HepG2 (cell line): ENCODE measurements around the gene RNF150. TPM values are rescaled to one million over a fixed set of nuclear protein-coding genes. Genes with fewer than 3 reads are reported as not detected.

Experiments used
- ATAC-seq: fragments of 200-7000 bp; cut with Tn5 transposase; 3 replicates; pipeline ENCODE4 v1.9.1; 2020; ENCODE audit warnings: mild to moderate bottlenecking, moderate library complexity
- BruUV-seq: library from RNA; stranded (reverse); fragments of 400-500 nt; replicated peaks from 2 replicates; lab custom pipeline; 2021; lab: Mats Ljungman, UMichigan
- CTCF ChIA-PET: fragments of 300-600 bp; formaldehyde crosslinking; extraction: SDS; loops from one replicate; lab custom pipeline; 2021; ENCODE audit warnings: low total read pairs, inconsistent platforms, low intra/inter-chr PET ratio; lab: Yijun Ruan, JAX
- POLR2A ChIA-PET: fragments of 350-600 bp; sonication (Branson Sonifier 250); formaldehyde crosslinking; loops from one replicate; lab custom pipeline; 2020; ENCODE audit warnings: antibody characterized with exemption, inconsistent platforms; lab: Yijun Ruan, JAX
- DNase-seq: peaks from one replicate; pipeline ENCODE4 v3.0.0-alpha.2; 2015; ENCODE audit warnings: low spot score
- FAIRE-seq: peaks from 3 replicates; lab custom pipeline; 2011; peaks lifted over from hg19 to GRCh38; lab: Jason Lieb, UNC
- H2AFZ ChIP-seq: one replicate; pipeline ENCODE4 v1.6.1; 2011; ENCODE audit warnings: low read length, inconsistent platforms
- H3K27ac ChIP-seq: fragments of 300-600 bp; 3 replicates; pipeline ENCODE4 v1.8.0; 2011; ENCODE audit warnings: mixed run types, mild to moderate bottlenecking, mixed read lengths, low read length, inconsistent platforms; ENCODE audit not compliant: insufficient read depth; ENCODE audit errors: extremely low read length
- H3K27me3 ChIP-seq, 2 experiments: fragments of 200-600 bp in 1 of 2; 2 replicates in 1 of 2; 3 replicates in 1 of 2; pipeline versions ENCODE4 v1.6.0 to v1.8.0; 2011; ENCODE audit warnings: low read length in 2 of 2, mild to moderate bottlenecking in 2 of 2, moderate library complexity in 2 of 2, inconsistent platforms in 1 of 2; ENCODE audit not compliant: insufficient read depth in 2 of 2, control insufficient read depth in 1 of 2
- H3K36me3 ChIP-seq, 2 experiments: fragments of 200-600 bp in 1 of 2; replicated peaks in 1 of 2; 2 replicates in 1 of 2; 3 replicates in 1 of 2; pipeline versions ENCODE4 v1.5.1 to v1.8.0; 2011; ENCODE audit warnings: low read length in 2 of 2, inconsistent platforms in 1 of 2; ENCODE audit not compliant: insufficient read depth in 2 of 2, control insufficient read depth in 1 of 2
- H3K4me1 ChIP-seq: 2 replicates; pipeline ENCODE4 v1.5.1; 2012; ENCODE audit warnings: low read length, inconsistent platforms; ENCODE audit not compliant: insufficient read depth
- H3K4me2 ChIP-seq: 2 replicates; pipeline ENCODE4 v1.6.0; 2011; ENCODE audit warnings: low read depth, low read length, inconsistent platforms
- H3K4me3 ChIP-seq, 3 experiments: fragments of 200-600 bp in 1 of 3; sonication (generic), shearing (Covaris generic) in 1 of 3; replicated peaks in 1 of 3; 2 replicates each; pipeline ENCODE4 v1.5.1; 2011 to 2016; ENCODE audit warnings: low read length in 3 of 3, inconsistent platforms in 2 of 3, low read depth in 2 of 3, mild to moderate bottlenecking in 2 of 3, control low read depth in 1 of 3, mixed read lengths in 1 of 3; ENCODE audit not compliant: insufficient read depth in 1 of 3
- H3K79me2 ChIP-seq: one replicate; pipeline ENCODE4 v1.6.1; 2011; ENCODE audit warnings: low read length, inconsistent platforms; ENCODE audit not compliant: insufficient read depth
- H3K9ac ChIP-seq: 2 replicates; pipeline ENCODE4 v1.6.0; 2011; ENCODE audit warnings: mild to moderate bottlenecking, low read depth, low read length, inconsistent platforms; ENCODE audit not compliant: insufficient read depth
- H3K9me3 ChIP-seq: 2 replicates; pipeline ENCODE4 v1.5.1; 2012; ENCODE audit warnings: mild to moderate bottlenecking, low read length
- H4K20me1 ChIP-seq: 2 replicates; pipeline ENCODE4 v1.6.0; 2011; ENCODE audit warnings: inconsistent platforms, mild to moderate bottlenecking, low read length, moderate library complexity; ENCODE audit not compliant: insufficient read depth
- ARID2 ChIP-seq: sonication (generic); formaldehyde crosslinking; IDR thresholded peaks from 2 replicates; pipeline ENCODE4 v1.8.1; 2022; ENCODE audit warnings: mild to moderate bottlenecking, missing genetic modification reagents, borderline replicate concordance
- ARID4A ChIP-seq: sonication (generic); formaldehyde crosslinking; IDR thresholded peaks from 2 replicates; pipeline ENCODE4 v1.5.0; 2020; ENCODE audit warnings: mild to moderate bottlenecking, missing genetic modification reagents, borderline replicate concordance
- E2F1 ChIP-seq: sonication (generic); formaldehyde crosslinking; IDR thresholded peaks from 2 replicates; pipeline ENCODE4 v1.5.0; 2020; ENCODE audit warnings: missing genetic modification reagents
- PHF5A ChIP-seq: IDR thresholded peaks from one replicate; pipeline ENCODE4 v1.6.1; 2018; ENCODE audit warnings: low read depth, missing genetic modification reagents; ENCODE audit not compliant: unreplicated experiment
- THAP8 ChIP-seq: sonication (generic); formaldehyde crosslinking; IDR thresholded peaks from 2 replicates; pipeline ENCODE4 v1.5.1; 2020; ENCODE audit warnings: missing genetic modification reagents, mild to moderate bottlenecking, borderline replicate concordance
- ZIK1 ChIP-seq: sonication (generic); formaldehyde crosslinking; IDR thresholded peaks from 2 replicates; pipeline ENCODE4 v1.5.0; 2020; ENCODE audit warnings: mild to moderate bottlenecking, low read depth, missing genetic modification reagents, borderline replicate concordance
- ZNF383 ChIP-seq: sonication (generic); formaldehyde crosslinking; IDR thresholded peaks from 2 replicates; pipeline ENCODE4 v1.4.0; 2020; ENCODE audit warnings: missing genetic modification reagents, mild to moderate bottlenecking, borderline replicate concordance
- WGBS: methylation state at CpG from one replicate; pipeline ENCODE4 v1.1.6; 2017; ENCODE audit warnings: low lambda C conversion rate; 5-methylcytosine and 5-hydroxymethylcytosine counted together
- in situ Hi-C: cut with HindIII; loops from 2 replicates; pipeline ENCODE4 v1.10.0; 2017; ENCODE audit warnings: low pct_unique_long_range_greater_than_20kb; ENCODE audit not compliant: extremely low pct_ligation_motif_present
- intact Hi-C: fragments of 100-400 bp; cut with micrococcal nuclease; formaldehyde crosslinking; loops from one replicate; pipeline ENCODE4 v1.10.0; 2022; ENCODE audit not compliant: unreplicated experiment
- polyA plus RNA-seq, 8 experiments: library from polyadenylated mRNA; depleted of rRNA in 3 of 8; stranded (reverse) in 7 of 8; unstranded in 1 of 8; fragments of >200 nt; fragmentation: Illumina TruSeq in 4 of 8; extraction: Trizol in 4 of 8; gene quantifications; 2 replicates each; pipeline versions ENCODE4 v1.2.1 to v1.2.3, GENCODE V29; 2011 to 2016; ENCODE audit warnings: low read depth in 4 of 8, missing spikeins in 1 of 8, mixed read lengths in 1 of 8; ENCODE audit not compliant: insufficient read depth in 1 of 8
- total RNA-seq, 5 experiments: library from RNA; depleted of rRNA; stranded (reverse); fragments of >200 nt; fragmentation: Illumina TruSeq; extraction: Trizol; gene quantifications; 2 replicates each; pipeline ENCODE4 v1.2.3, GENCODE V29; 2016; ENCODE audit warnings: low read depth in 1 of 5
- TF ChIP-seq, protein P1 (sequence below): sonication (generic); formaldehyde crosslinking; IDR thresholded peaks from 2 replicates; pipeline ENCODE4 v1.4.0; 2020; ENCODE audit warnings: missing genetic modification reagents, mild to moderate bottlenecking, borderline replicate concordance
- TF ChIP-seq, protein P2 (sequence below): sonication (generic); formaldehyde crosslinking; conservative IDR thresholded peaks from 2 replicates; pipeline ENCODE4 v1.4.0; 2020; ENCODE audit warnings: missing genetic modification reagents
- TF ChIP-seq, protein P3 (sequence below): sonication (generic); formaldehyde crosslinking; conservative IDR thresholded peaks from 2 replicates; pipeline ENCODE4 v1.8.0; 2022; ENCODE audit warnings: mild to moderate bottlenecking, moderate library complexity, missing genetic modification reagents

RNF150 gene
- total and polyA plus RNA-seq, 2 of the 13 experiments (the other 11 are each of a cell fraction or from before 2014, with no cell fraction given), result 0.02 to 0.03 TPM

DNA sequence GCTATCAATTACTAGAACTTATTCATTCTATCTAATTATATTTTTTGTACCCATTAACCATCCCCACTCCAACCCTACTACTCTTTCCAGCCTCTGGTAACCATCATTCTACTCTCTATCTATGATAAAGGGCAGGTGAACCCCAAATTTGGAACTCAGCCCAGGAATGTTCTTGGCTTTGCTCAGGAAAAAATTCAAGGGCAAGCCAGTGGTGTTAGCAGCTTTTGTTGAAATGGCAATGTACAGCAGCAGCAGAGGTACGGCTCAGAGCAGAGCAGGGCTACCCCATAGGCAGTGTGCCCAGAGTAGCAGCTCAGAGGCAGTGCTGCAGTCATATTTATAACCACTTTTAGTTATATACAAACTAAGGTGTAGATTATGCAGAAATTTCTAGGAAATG lies 138.2 kb downstream of the RNF150 start:
- in situ Hi-C loops (no loop called here), intact Hi-C loops (no loop called here)
- no peak overlapping the region for H3K4me3 ChIP-seq
- BruUV-seq, result no TSS peak
- no peak overlapping the region for H3K4me2 ChIP-seq
- no peaks in the 10 kb centered on the region for H4K20me1 ChIP-seq
- H3K27me3 ChIP-seq, result no peaks in the 10 kb centered on the region; a peak in 1 of 5 replicates
- 93% methylated on average over 1 of the region's 1 CpG for WGBS
- H3K27ac ChIP-seq, result no peak overlapping the region
- H3K36me3 ChIP-seq, result no peaks in the 10 kb centered on the region
- ChIA-PET CTCF (no interaction called here), POLR2A (no interaction called here)
- no peaks in the 10 kb centered on the region for H3K9me3 ChIP-seq
- no peak for ATAC-seq
- FAIRE-seq, result no peak
- no peaks in the 10 kb centered on the region for H3K4me1 ChIP-seq
- no peak for DNase-seq
- no peaks in the 10 kb centered on the region for H3K79me2 ChIP-seq
- no peak overlapping the region for H3K9ac ChIP-seq
- no peak overlapping the region for H2AFZ ChIP-seq
- no peak for TF ChIP-seq ARID4A (CRISPR knock-in tag)
- TF ChIP-seq ZIK1 (CRISPR knock-in tag), result no peak
- TF ChIP-seq, protein P1, sequence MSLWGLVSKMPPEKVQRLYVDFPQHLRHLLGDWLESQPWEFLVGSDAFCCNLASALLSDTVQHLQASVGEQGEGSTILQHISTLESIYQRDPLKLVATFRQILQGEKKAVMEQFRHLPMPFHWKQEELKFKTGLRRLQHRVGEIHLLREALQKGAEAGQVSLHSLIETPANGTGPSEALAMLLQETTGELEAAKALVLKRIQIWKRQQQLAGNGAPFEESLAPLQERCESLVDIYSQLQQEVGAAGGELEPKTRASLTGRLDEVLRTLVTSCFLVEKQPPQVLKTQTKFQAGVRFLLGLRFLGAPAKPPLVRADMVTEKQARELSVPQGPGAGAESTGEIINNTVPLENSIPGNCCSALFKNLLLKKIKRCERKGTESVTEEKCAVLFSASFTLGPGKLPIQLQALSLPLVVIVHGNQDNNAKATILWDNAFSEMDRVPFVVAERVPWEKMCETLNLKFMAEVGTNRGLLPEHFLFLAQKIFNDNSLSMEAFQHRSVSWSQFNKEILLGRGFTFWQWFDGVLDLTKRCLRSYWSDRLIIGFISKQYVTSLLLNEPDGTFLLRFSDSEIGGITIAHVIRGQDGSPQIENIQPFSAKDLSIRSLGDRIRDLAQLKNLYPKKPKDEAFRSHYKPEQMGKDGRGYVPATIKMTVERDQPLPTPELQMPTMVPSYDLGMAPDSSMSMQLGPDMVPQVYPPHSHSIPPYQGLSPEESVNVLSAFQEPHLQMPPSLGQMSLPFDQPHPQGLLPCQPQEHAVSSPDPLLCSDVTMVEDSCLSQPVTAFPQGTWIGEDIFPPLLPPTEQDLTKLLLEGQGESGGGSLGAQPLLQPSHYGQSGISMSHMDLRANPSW (CRISPR knock-in tag), result no peak
- TF ChIP-seq PHF5A (CRISPR knock-in tag), result no peak
- TF ChIP-seq ZNF383 (CRISPR knock-in tag), result no peak
- TF ChIP-seq ARID2, result no peak
- TF ChIP-seq E2F1 (CRISPR knock-in tag), result no peak
- TF ChIP-seq, protein P2, sequence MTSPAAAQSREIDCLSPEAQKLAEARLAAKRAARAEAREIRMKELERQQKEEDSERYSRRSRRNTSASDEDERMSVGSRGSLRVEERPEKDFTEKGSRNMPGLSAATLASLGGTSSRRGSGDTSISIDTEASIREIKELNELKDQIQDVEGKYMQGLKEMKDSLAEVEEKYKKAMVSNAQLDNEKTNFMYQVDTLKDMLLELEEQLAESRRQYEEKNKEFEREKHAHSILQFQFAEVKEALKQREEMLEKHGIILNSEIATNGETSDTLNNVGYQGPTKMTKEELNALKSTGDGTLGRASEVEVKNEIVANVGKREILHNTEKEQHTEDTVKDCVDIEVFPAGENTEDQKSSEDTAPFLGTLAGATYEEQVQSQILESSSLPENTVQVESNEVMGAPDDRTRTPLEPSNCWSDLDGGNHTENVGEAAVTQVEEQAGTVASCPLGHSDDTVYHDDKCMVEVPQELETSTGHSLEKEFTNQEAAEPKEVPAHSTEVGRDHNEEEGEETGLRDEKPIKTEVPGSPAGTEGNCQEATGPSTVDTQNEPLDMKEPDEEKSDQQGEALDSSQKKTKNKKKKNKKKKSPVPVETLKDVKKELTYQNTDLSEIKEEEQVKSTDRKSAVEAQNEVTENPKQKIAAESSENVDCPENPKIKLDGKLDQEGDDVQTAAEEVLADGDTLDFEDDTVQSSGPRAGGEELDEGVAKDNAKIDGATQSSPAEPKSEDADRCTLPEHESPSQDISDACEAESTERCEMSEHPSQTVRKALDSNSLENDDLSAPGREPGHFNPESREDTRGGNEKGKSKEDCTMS (CRISPR knock-in tag), result no peak
- TF ChIP-seq THAP8 (CRISPR knock-in tag), result no peak
- TF ChIP-seq, protein P3, sequence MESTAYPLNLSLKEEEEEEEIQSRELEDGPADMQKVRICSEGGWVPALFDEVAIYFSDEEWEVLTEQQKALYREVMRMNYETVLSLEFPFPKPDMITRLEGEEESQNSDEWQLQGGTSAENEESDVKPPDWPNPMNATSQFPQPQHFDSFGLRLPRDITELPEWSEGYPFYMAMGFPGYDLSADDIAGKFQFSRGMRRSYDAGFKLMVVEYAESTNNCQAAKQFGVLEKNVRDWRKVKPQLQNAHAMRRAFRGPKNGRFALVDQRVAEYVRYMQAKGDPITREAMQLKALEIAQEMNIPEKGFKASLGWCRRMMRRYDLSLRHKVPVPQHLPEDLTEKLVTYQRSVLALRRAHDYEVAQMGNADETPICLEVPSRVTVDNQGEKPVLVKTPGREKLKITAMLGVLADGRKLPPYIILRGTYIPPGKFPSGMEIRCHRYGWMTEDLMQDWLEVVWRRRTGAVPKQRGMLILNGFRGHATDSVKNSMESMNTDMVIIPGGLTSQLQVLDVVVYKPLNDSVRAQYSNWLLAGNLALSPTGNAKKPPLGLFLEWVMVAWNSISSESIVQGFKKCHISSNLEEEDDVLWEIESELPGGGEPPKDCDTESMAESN (CRISPR knock-in tag), result no peak
